Liver (tissue), 9 donors: ENCODE measurements around the gene NECTIN1. TPM values are rescaled to one million over a fixed set of nuclear protein-coding genes. Genes with fewer than 3 reads are reported as not detected.
A peak's percentile ranks its signal among the peaks of the same experiment; 100 is the strongest.

Experiments used
- DNase-seq: peaks from one replicate; pipeline ENCODE4 v3.0.0-alpha.2; 2017; ENCODE audit warnings: low spot score
- H3K27ac ChIP-seq, 2 donors: one replicate each; pipeline ENCODE4 v1.7.0; 2013; ENCODE audit warnings: inconsistent platforms in 2 of 2, low read length in 2 of 2, control low read depth in 1 of 2, low read depth in 1 of 2, mild to moderate bottlenecking in 1 of 2
- H3K27me3 ChIP-seq, 4 donors: one replicate each; pipeline versions ENCODE4 v1.6.1 to v1.7.0; 2013; ENCODE audit warnings: low read length in 3 of 4, inconsistent platforms in 1 of 4, mild to moderate bottlenecking in 1 of 4, moderate library complexity in 1 of 4; ENCODE audit not compliant: control insufficient read depth in 4 of 4, insufficient read depth in 4 of 4
- H3K36me3 ChIP-seq, 4 donors: one replicate each; pipeline versions ENCODE4 v1.6.1 to v1.7.0; 2013; ENCODE audit warnings: low read length in 3 of 4, mild to moderate bottlenecking in 3 of 4, low read depth in 1 of 4, moderate library complexity in 1 of 4; ENCODE audit not compliant: control insufficient read depth in 4 of 4, insufficient read depth in 3 of 4
- H3K4me1 ChIP-seq, 4 donors: one replicate each; pipeline versions ENCODE4 v1.6.1 to v1.7.0; 2013; ENCODE audit warnings: low read length in 3 of 4, mild to moderate bottlenecking in 3 of 4, moderate library complexity in 1 of 4; ENCODE audit not compliant: control insufficient read depth in 4 of 4, insufficient read depth in 4 of 4
- H3K4me3 ChIP-seq, 3 donors: one replicate each; pipeline versions ENCODE4 v1.6.1 to v1.7.0; 2013; ENCODE audit warnings: low read length in 3 of 3, control low read depth in 1 of 3, low read depth in 1 of 3, mild to moderate bottlenecking in 1 of 3
- H3K9ac ChIP-seq, 2 donors: one replicate each; pipeline ENCODE4 v1.7.0; 2013; ENCODE audit warnings: low read length in 2 of 2, mild to moderate bottlenecking in 2 of 2, moderate library complexity in 2 of 2, control low read depth in 1 of 2, low read depth in 1 of 2
- H3K9me3 ChIP-seq, 4 donors: one replicate each; pipeline versions ENCODE4 v1.6.1 to v1.7.0; 2013; ENCODE audit warnings: low read length in 3 of 4; ENCODE audit not compliant: control insufficient read depth in 4 of 4
- ATF3 ChIP-seq: IDR thresholded peaks from 2 replicates; pipeline ENCODE4 v1.6.1; 2016; ENCODE audit warnings: antibody characterized with exemption
- CTCF ChIP-seq: fragments of 150-350 bp; IDR thresholded peaks from 2 replicates; pipeline ENCODE4 v1.5.1; 2017; ENCODE audit warnings: improper control_type of control experiment, low read depth, low read length; ENCODE audit not compliant: missing input control
- FOXA1 ChIP-seq: IDR thresholded peaks from 2 replicates; pipeline ENCODE4 v1.6.1; 2016; ENCODE audit warnings: antibody characterized with exemption
- FOXA2 ChIP-seq: IDR thresholded peaks from 2 replicates; pipeline ENCODE4 v1.6.1; 2016; ENCODE audit warnings: antibody characterized with exemption
- GABPA ChIP-seq, 2 donors: IDR thresholded peaks in 1 of 2; conservative IDR thresholded peaks in 1 of 2; 2 replicates each; pipeline ENCODE4 v1.6.1; 2016; ENCODE audit warnings: antibody characterized with exemption in 2 of 2, mild to moderate bottlenecking in 1 of 2, moderate library complexity in 1 of 2
- HNF4A ChIP-seq, 2 donors: conservative IDR thresholded peaks; 2 replicates each; pipeline ENCODE4 v1.6.1; 2016; ENCODE audit warnings: antibody characterized with exemption in 2 of 2, mild to moderate bottlenecking in 2 of 2
- HNF4G ChIP-seq: IDR thresholded peaks from 2 replicates; pipeline ENCODE4 v1.6.1; 2016; ENCODE audit warnings: antibody characterized with exemption
- JUND ChIP-seq, 2 donors: IDR thresholded peaks; 2 replicates each; pipeline ENCODE4 v1.6.1; 2016; ENCODE audit warnings: antibody characterized with exemption in 2 of 2
- MAX ChIP-seq: IDR thresholded peaks from 2 replicates; pipeline ENCODE4 v1.6.1; 2016; ENCODE audit warnings: antibody characterized with exemption
- NR2F2 ChIP-seq: IDR thresholded peaks from 2 replicates; pipeline ENCODE4 v1.6.1; 2016; ENCODE audit warnings: antibody characterized with exemption
- RAD21 ChIP-seq, 2 donors: IDR thresholded peaks; 2 replicates each; pipeline ENCODE4 v1.6.1; 2016; ENCODE audit warnings: antibody characterized with exemption in 2 of 2, mild to moderate bottlenecking in 2 of 2
- REST ChIP-seq: IDR thresholded peaks from 2 replicates; pipeline ENCODE4 v1.6.1; 2016; ENCODE audit warnings: antibody characterized with exemption, mild to moderate bottlenecking
- RXRA ChIP-seq, 2 donors: IDR thresholded peaks; 2 replicates each; pipeline ENCODE4 v1.6.1; 2017 to 2018; ENCODE audit warnings: antibody characterized with exemption in 2 of 2, mild to moderate bottlenecking in 1 of 2
- SP1 ChIP-seq: IDR thresholded peaks from 2 replicates; pipeline ENCODE4 v1.6.1; 2018; ENCODE audit warnings: antibody characterized with exemption, mild to moderate bottlenecking
- TAF1 ChIP-seq: conservative IDR thresholded peaks from 2 replicates; pipeline ENCODE4 v1.6.1; 2016; ENCODE audit warnings: antibody characterized with exemption, mild to moderate bottlenecking
- YY1 ChIP-seq: IDR thresholded peaks from 2 replicates; pipeline ENCODE4 v1.6.1; 2016; ENCODE audit warnings: antibody characterized with exemption, mild to moderate bottlenecking
- ZBTB33 ChIP-seq: IDR thresholded peaks from 2 replicates; pipeline ENCODE4 v1.6.1; 2016; ENCODE audit warnings: antibody characterized with exemption
- WGBS: extraction: QIAGEN DNeasy Blood & Tissue Kit; methylation state at CpG from one replicate; pipeline ENCODE4 v1.1.7; 2013; 5-methylcytosine and 5-hydroxymethylcytosine counted together
- polyA plus RNA-seq, 2 donors: library from polyadenylated mRNA; stranded (reverse) in 1 of 2; unstranded in 1 of 2; fragments of 200-250 nt in 1 of 2; fragments of >200 nt in 1 of 2; fragmentation: Nextera tagmentation in 1 of 2; extraction: Ambion mirVana in 1 of 2; gene quantifications; one replicate each; pipeline versions ENCODE4 v1.2.1 to v1.2.3, GENCODE V29; 2013 to 2015
- total RNA-seq, 2 donors: library from RNA; depleted of rRNA; stranded (reverse); fragments of >200 nt; gene quantifications; one replicate each; pipeline ENCODE4 v1.2.3, GENCODE V29; 2014
- donor health status: healthy.
- donor health status: healthy.
- donor health status: healthy.
- donor health status: healthy.
- donor health status: healthy.

NECTIN1 gene
- total and polyA plus RNA-seq, 4 donors: 0.69 to 7.7 (median 5.0) TPM

GRCh38 chr11:119774172-119774763 is 45.3 kb upstream of the NECTIN1 start:
- H3K36me3 ChIP-seq: no peaks in the 10 kb centered on the region
- H3K27ac ChIP-seq: no peak overlapping the region
- H3K4me3 ChIP-seq: no peak overlapping the region
- TF ChIP-seq HNF4G: no peak
- peak; percentile 98 for TF ChIP-seq REST
- TF ChIP-seq JUND (IDR thresholded peaks at IDR 0.05): no peak
- no peak for TF ChIP-seq YY1
- no peak for TF ChIP-seq NR2F2
- TF ChIP-seq ATF3: no peak
- H3K4me1 ChIP-seq: no peaks in the 10 kb centered on the region
- DNase-seq: no peak
- WGBS: 98% methylated on average over 1 of the region's 1 CpG
- no peaks in the 10 kb centered on the region for H3K9me3 ChIP-seq
- H3K9ac ChIP-seq: no peak overlapping the region
- no peaks in the 10 kb centered on the region for H3K27me3 ChIP-seq

GRCh38 chr11:119772641-119773415 is 43.8 kb upstream of the NECTIN1 start:
- Histone ChIP-seq H3K27me3 (no peaks in the 10 kb centered on the region), H3K9ac (no peak overlapping the region), H3K4me3 (no peak overlapping the region), H3K27ac (no peak overlapping the region), H3K9me3 (peaks cover 0 to under 1% (median 0%) of the 10 kb centered on the region in 4 donors), H3K4me1 (no peaks in the 10 kb centered on the region), H3K36me3 (no peaks in the 10 kb centered on the region)
- DNase-seq: no peak
- 67% methylated on average over 8 of the region's 8 CpGs for WGBS
- TF ChIP-seq ATF3 (no peak), RXRA (IDR thresholded peaks at IDR 0.05) (no peak), JUND (IDR thresholded peaks at IDR 0.05) (no peak), RAD21 (IDR thresholded peaks at IDR 0.05) (no peak), HNF4G (no peak), FOXA2 (no peak), ZBTB33 (no peak), GABPA (IDR thresholded peaks at IDR 0.05 in 1 of 2, conservative IDR thresholded peaks at IDR 0.05 in 1 of 2) (no peak), SP1 (no peak), MAX (no peak), TAF1 (no peak), NR2F2 (no peak), CTCF (no peak), FOXA1 (no peak), HNF4A (conservative IDR thresholded peaks at IDR 0.05) (no peak), YY1 (no peak)
